Measurements from ENCODE around the gene FAM177A1. TPM values are rescaled to one million over a fixed set of nuclear protein-coding genes. Genes with fewer than 3 reads are reported as not detected.

Gene FAM177A1
- polyA plus RNA-seq, 1 experiment: 29.5 TPM

DNA sequence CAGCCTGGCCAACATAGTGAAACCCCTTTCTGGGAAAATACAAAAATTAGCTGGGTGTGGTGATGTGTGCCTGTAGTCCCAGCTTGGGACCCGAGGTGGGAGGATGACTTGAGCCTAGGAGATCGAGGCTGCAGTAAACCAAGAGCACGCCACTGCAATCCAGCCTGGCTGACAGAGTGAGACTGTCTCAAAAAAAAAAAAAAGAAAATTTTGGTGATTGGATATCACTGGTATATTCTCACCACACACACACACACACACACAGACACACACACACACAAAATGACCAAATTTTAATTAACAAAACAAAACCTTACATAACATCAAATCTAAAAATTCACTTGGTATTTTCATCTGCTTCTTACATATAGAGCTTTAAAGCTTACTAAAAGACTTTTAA lies 3.4 kb upstream of the FAM177A1 start:
- ChIA-PET POLR2A (no interaction called here), CTCF (interaction anchor here (0.6 to 1.1 kb wide), 2 partner anchors 8 to 380 kb away, joined by 3 to 5 read pairs; no protein-coding TSS in a partner anchor)
- TF ChIP-seq, protein P1, sequence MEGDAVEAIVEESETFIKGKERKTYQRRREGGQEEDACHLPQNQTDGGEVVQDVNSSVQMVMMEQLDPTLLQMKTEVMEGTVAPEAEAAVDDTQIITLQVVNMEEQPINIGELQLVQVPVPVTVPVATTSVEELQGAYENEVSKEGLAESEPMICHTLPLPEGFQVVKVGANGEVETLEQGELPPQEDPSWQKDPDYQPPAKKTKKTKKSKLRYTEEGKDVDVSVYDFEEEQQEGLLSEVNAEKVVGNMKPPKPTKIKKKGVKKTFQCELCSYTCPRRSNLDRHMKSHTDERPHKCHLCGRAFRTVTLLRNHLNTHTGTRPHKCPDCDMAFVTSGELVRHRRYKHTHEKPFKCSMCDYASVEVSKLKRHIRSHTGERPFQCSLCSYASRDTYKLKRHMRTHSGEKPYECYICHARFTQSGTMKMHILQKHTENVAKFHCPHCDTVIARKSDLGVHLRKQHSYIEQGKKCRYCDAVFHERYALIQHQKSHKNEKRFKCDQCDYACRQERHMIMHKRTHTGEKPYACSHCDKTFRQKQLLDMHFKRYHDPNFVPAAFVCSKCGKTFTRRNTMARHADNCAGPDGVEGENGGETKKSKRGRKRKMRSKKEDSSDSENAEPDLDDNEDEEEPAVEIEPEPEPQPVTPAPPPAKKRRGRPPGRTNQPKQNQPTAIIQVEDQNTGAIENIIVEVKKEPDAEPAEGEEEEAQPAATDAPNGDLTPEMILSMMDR (IDR thresholded peaks at IDR 0.05; ENCODE audit: insufficient read depth, low read depth, low read length): no peak
- H3K36me3 ChIP-seq (ENCODE audit: control insufficient read depth, insufficient read depth, low read length): no peaks in the 10 kb centered on the region
- H3K4me3 ChIP-seq (ENCODE audit: low read depth, low read length): no peak overlapping the region
- H3K27me3 ChIP-seq (ENCODE audit: control insufficient read depth, insufficient read depth, low read length): no peaks in the 10 kb centered on the region
- DNase-seq (ENCODE audit: low read depth): no peak

DNA sequence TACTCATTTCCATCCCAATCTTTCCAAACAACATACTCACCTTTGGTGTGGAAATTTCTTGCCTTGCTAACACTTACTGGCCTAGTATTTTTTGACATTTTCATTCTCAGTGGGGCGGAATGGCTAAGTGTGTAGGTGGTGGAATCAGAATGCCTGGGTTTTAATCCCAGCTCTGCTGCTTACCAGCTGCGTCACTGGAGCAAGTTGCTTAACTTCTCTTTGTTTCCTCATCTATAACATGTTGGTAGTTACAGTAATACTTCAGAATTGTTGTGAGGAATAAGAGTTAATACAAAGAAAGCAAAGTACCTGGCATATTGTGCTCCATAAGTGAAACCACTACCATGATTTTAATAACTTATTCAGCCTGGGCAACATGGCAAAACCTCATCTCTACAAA lies 3.0 kb upstream of the FAM177A1 start:
- ChIA-PET CTCF (interaction anchor here (0.6 to 1.1 kb wide), 2 partner anchors 379 to 466 kb away, joined by 3 read pairs; no protein-coding TSS in a partner anchor), POLR2A (no interaction called here)
- Histone ChIP-seq H3K36me3 (ENCODE audit: control insufficient read depth, insufficient read depth, low read length) (no peaks in the 10 kb centered on the region), H3K27me3 (ENCODE audit: control insufficient read depth, insufficient read depth, low read length) (no peaks in the 10 kb centered on the region), H3K4me3 (ENCODE audit: low read depth, low read length) (no peak overlapping the region)
- TF ChIP-seq, protein P1 (IDR thresholded peaks at IDR 0.05; ENCODE audit: insufficient read depth, low read depth, low read length): no peak
- no peak for DNase-seq (ENCODE audit: low read depth)

DNA sequence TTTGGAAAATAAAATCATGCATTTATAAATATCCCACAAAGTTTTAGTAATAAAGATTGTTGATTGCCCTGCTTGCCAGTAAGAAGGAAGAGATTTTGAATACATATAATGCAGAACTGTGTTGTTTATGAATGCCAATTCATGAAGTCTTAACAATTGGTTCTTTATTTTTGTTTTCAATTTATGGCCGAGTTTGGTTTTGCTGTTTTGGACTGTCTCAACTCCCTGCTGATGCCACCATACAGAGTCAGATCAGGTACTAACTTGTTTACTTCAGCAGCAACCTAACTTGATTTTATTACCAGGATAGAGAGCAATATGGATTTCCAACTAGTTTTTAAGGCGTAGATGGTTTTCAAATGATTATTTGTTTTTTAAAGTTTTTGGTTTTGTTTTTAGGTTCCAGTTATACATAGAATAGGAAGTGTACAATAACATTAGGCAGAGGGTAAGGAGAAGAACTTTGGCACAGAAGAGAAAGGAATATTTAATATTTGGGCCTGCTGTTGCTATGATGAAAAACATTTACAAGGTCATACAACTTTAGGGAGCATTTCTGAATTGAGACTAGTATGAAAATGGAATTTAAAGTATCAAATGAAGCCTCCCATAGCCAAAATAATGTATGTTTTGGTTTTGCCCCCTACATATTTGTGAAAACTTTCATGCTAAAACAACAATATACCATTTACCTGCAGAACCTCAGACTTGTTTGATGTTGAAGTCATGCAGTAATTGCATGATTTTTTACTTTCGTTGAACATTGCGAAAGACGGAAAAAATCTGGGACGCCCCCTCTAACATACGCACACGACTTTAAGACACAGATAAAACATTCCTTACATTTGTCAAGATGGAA lies 904 bp upstream of the FAM177A1 start:
- ChIA-PET CTCF (interaction anchor here (0.9 to 1.3 kb wide), 3 partner anchors 8 to 48 kb away, joined by 3 to 5 read pairs (median 3); no protein-coding TSS in a partner anchor), POLR2A (interaction anchor here (0.6 to 1.1 kb wide), 4 partner anchors 28 to 781 kb away, joined by 7 to 21 read pairs (median 8); partner anchors contain the start of genes BRMS1L and SRP54)
- TF ChIP-seq, protein P1 (IDR thresholded peaks at IDR 0.05; ENCODE audit: insufficient read depth, low read depth, low read length): no peak
- H3K27me3 ChIP-seq (ENCODE audit: control insufficient read depth, insufficient read depth, low read length): no peaks in the 10 kb centered on the region
- DNase-seq (ENCODE audit: low read depth): peak; percentile 10
- H3K36me3 ChIP-seq (ENCODE audit: control insufficient read depth, insufficient read depth, low read length): peaks cover 1% of the 10 kb centered on the region; the same call in 1 of the 2 replicates
- peak overlapping the region; percentile 73 for H3K4me3 ChIP-seq (ENCODE audit: low read depth, low read length)

DNA sequence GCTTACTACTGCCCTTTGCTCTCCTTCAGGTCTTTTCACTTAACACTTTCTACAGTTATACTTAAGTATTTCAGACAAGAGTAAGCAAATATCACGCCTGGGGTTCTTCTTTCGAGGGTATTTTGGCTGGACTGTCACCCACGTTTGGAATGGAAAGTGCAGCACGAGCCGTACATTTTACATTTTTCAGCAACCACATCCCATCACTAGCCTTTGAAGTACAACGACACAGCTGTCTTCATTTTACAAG lies 349 bp upstream of the FAM177A1 start:
- H3K27me3 ChIP-seq (ENCODE audit: control insufficient read depth, insufficient read depth, low read length): no peaks in the 10 kb centered on the region
- H3K36me3 ChIP-seq (ENCODE audit: control insufficient read depth, insufficient read depth, low read length): peaks cover 1% of the 10 kb centered on the region; the same call in 1 of the 2 replicates
- ChIA-PET CTCF (interaction anchor here (0.9 to 1.3 kb wide), 3 partner anchors 9 to 47 kb away, joined by 3 to 5 read pairs (median 3); no protein-coding TSS in a partner anchor), POLR2A (interaction anchor here (0.6 to 1.1 kb wide), 4 partner anchors 28 to 780 kb away, joined by 7 to 21 read pairs (median 8); partner anchors contain the start of genes BRMS1L and SRP54)
- TF ChIP-seq, protein P1 (IDR thresholded peaks at IDR 0.05; ENCODE audit: insufficient read depth, low read depth, low read length): no peak
- peak overlapping the region; percentile 73 for H3K4me3 ChIP-seq (ENCODE audit: low read depth, low read length)
- DNase-seq (ENCODE audit: low read depth): no peak
